ENCODE results near the gene HNF1A. TPM values are rescaled to one million over a fixed set of nuclear protein-coding genes. Genes with fewer than 3 reads are reported as not detected.

Gene HNF1A
- total and polyA plus RNA-seq, 2 donors (not counting 3 experiments of a cell fraction or from before 2014, with no cell fraction given) = not detected

GRCh38 chr12:121050725-121051124, 72.4 kb downstream of the HNF1A start:
- intact Hi-C loops (cut with micrococcal nuclease) = no loop called here
- H3K27ac ChIP-seq (ENCODE audit: insufficient read depth, low read depth, low read length) = no peak overlapping the region
- FAIRE-seq = no peak
- dilution Hi-C loops (cut with MboI; ENCODE audit: extremely low pct_ligation_motif_present, low sequenced_read_pairs) = no loop called here
- no peak overlapping the region for H2AFZ ChIP-seq (ENCODE audit: low read depth, low read length)
- no TSS peak for BruUV-seq (replicated peaks)
- no peaks in the 10 kb centered on the region for H3K36me3 ChIP-seq (ENCODE audit: control insufficient read depth in 2 of 2, extremely low read depth in 1 of 2, insufficient read depth in 2 of 2, low read length in 2 of 2)
- H3K9ac ChIP-seq (replicated peaks; ENCODE audit: extremely low read depth, insufficient read depth, low read length) = no peak overlapping the region
- H4K20me1 ChIP-seq (replicated peaks; ENCODE audit: control insufficient read depth, extremely low read depth, insufficient read depth, low read length) = no peaks in the 10 kb centered on the region
- no peaks in the 10 kb centered on the region for H3K4me1 ChIP-seq (ENCODE audit: control insufficient read depth, extremely low read depth, insufficient read depth, low read length)
- H3K9me1 ChIP-seq (replicated peaks; ENCODE audit: control insufficient read depth, extremely low read depth, insufficient read depth, low read length) = no peaks in the 10 kb centered on the region
- ChIA-PET POLR2A (no interaction called here), CTCF (interaction anchor here (2.8 kb wide), 1 partner anchor 9 kb away, joined by 15 read pairs; no protein-coding TSS in a partner anchor)
- H3K27me3 ChIP-seq (ENCODE audit: control insufficient read depth in 2 of 2, insufficient read depth in 2 of 2, low read length in 2 of 2) = peaks cover 0 to 2% of the 10 kb centered on the region in 2 experiments
- no peaks in the 10 kb centered on the region for H3K79me2 ChIP-seq (ENCODE audit: control insufficient read depth, insufficient read depth, low read length)
- no peak overlapping the region for H3K4me3 ChIP-seq (replicated peaks in 1 of 3; ENCODE audit: insufficient read depth in 1 of 3, low read depth in 1 of 3, low read length in 3 of 3)
- no peak overlapping the region for H3K4me2 ChIP-seq (ENCODE audit: insufficient read depth, low read length)
- TF ChIP-seq JUN (IDR thresholded peaks at IDR 0.05; ENCODE audit: borderline replicate concordance, insufficient read depth, insufficient read length, low read depth) = no peak
- TF ChIP-seq MAX (IDR thresholded peaks at IDR 0.05; ENCODE audit: insufficient read depth, insufficient read length) = no peak
- TF ChIP-seq CTCF (IDR thresholded peaks at IDR 0.05; ENCODE audit: extremely low read depth in 1 of 2, insufficient read depth in 1 of 2, low read depth in 1 of 2, low read length in 2 of 2) = no peak
- no peak for TF ChIP-seq POLR2A (IDR thresholded peaks at IDR 0.05; ENCODE audit: low read depth, low read length)
- TF ChIP-seq FOS (IDR thresholded peaks at IDR 0.05; ENCODE audit: borderline replicate concordance, insufficient read depth, low read length) = no peak
- no peak for TF ChIP-seq GATA2 (IDR thresholded peaks at IDR 0.05; ENCODE audit: insufficient read depth, insufficient read length, low read depth, low read length)
- no peak for TF ChIP-seq POLR2AphosphoS5 (IDR thresholded peaks at IDR 0.05; ENCODE audit: insufficient read depth, low read depth, low read length)
- TF ChIP-seq MYC (IDR thresholded peaks at IDR 0.05; ENCODE audit: low read depth, low read length) = no peak
- no peak for TF ChIP-seq EZH2 (IDR thresholded peaks at IDR 0.05; ENCODE audit: borderline replicate concordance, low read depth, low read length, severe bottlenecking)
- no peaks in the 10 kb centered on the region for H3K9me3 ChIP-seq (replicated peaks; ENCODE audit: control insufficient read depth, insufficient read depth, low read length)
- peak; percentile 16 for DNase-seq (ENCODE audit: low read depth, low spot score)

Other genes starting within 250 kb of the HNF1A start
- 38.2 and 53.0 TPM in 2 replicates for gene SPPL3, start 74.2 kb upstream of the HNF1A start, total RNA-seq
- 23.0 and 30.6 TPM in 2 replicates for gene SPPL3, start 74.2 kb upstream of the HNF1A start, polyA plus RNA-seq
- 24.7 and 26.1 TPM in 2 replicates for gene C12orf43, start 37.9 kb downstream of the HNF1A start, total RNA-seq
- 9.6 and 12.3 TPM in 2 replicates for gene C12orf43, start 37.9 kb downstream of the HNF1A start, polyA plus RNA-seq
- gene OASL, start 60.7 kb downstream of the HNF1A start, total RNA-seq = 0.33 TPM in 1 of 2 replicates, not detected in the other
- gene OASL, start 60.7 kb downstream of the HNF1A start, polyA plus RNA-seq = 0.17 and 0.30 TPM in 2 replicates
- 5.1 and 8.1 TPM in 2 replicates for gene P2RX7, start 154.3 kb downstream of the HNF1A start, total RNA-seq
- 0.80 and 1.3 TPM in 2 replicates for gene P2RX7, start 154.3 kb downstream of the HNF1A start, polyA plus RNA-seq
- 72.8 and 116 TPM in 2 replicates for gene P2RX4, start 231.6 kb downstream of the HNF1A start, total RNA-seq
- gene P2RX4, start 231.6 kb downstream of the HNF1A start, polyA plus RNA-seq = 92.8 and 125 TPM in 2 replicates

Data from endothelial cell of umbilical vein (primary cell).